K562 (cell line): ENCODE data around the gene TBX1. TPM values are rescaled to one million over a fixed set of nuclear protein-coding genes. Genes with fewer than 3 reads are reported as not detected.

ENCODE experiments used
- ARNT ChIP-seq, 2 experiments: fragments of 450-650 bp; IDR thresholded peaks; 2 replicates each; pipeline ENCODE4 v1.6.1; 2016; ENCODE audit warnings: mild to moderate bottlenecking in 1 of 2
- CBFB ChIP-seq: sonication (generic); formaldehyde crosslinking; IDR thresholded peaks from 2 replicates; pipeline ENCODE4 v1.4.0; 2020; ENCODE audit warnings: mild to moderate bottlenecking, missing genetic modification reagents
- ERF ChIP-seq: fragments of 450-650 bp; formaldehyde crosslinking; IDR thresholded peaks from 2 replicates; pipeline ENCODE4 v1.4.0; 2020; ENCODE audit warnings: mild to moderate bottlenecking, mixed read lengths
- FOXA1 ChIP-seq: fragments of 450-650 bp; IDR thresholded peaks from 2 replicates; pipeline ENCODE4 v1.6.1; 2016; ENCODE audit warnings: mild to moderate bottlenecking, borderline replicate concordance
- FOXM1 ChIP-seq, 2 experiments: fragments of 450-650 bp in 1 of 2; sonication (generic) in 1 of 2; formaldehyde crosslinking in 1 of 2; IDR thresholded peaks; 2 replicates each; pipeline versions ENCODE4 v1.6.1 to v1.9.0; 2017 to 2022; ENCODE audit warnings: low read depth in 2 of 2, mild to moderate bottlenecking in 2 of 2, missing genetic modification reagents in 1 of 2, moderate library complexity in 1 of 2
- HOXB6 ChIP-seq: fragments of 250-450 bp; sonication (Bioruptor Pico); IDR thresholded peaks from 2 replicates; pipeline ENCODE4 v1.5.1; 2022; ENCODE audit warnings: mild to moderate bottlenecking, borderline replicate concordance
- KDM1A ChIP-seq, 2 experiments: fragments of 450-650 bp; IDR thresholded peaks; 2 replicates each; pipeline ENCODE4 v1.6.1; 2016; ENCODE audit warnings: mild to moderate bottlenecking in 2 of 2
- MNT ChIP-seq, 2 experiments: fragments of 450-650 bp; conservative IDR thresholded peaks; 2 replicates each; pipeline ENCODE4 v1.6.1; 2017; ENCODE audit warnings: mild to moderate bottlenecking in 2 of 2, moderate library complexity in 2 of 2
- MTA2 ChIP-seq: fragments of 450-650 bp; IDR thresholded peaks from 2 replicates; pipeline ENCODE4 v1.6.1; 2016; ENCODE audit warnings: low read depth
- PATZ1 ChIP-seq: fragments of 250-450 bp; sonication (Bioruptor Pico); IDR thresholded peaks from 2 replicates; pipeline ENCODE4 v1.5.0; 2020; ENCODE audit warnings: mild to moderate bottlenecking, borderline replicate concordance
- RNF219 ChIP-seq: fragments of 250-450 bp; sonication (Bioruptor Pico); IDR thresholded peaks from 2 replicates; pipeline ENCODE4 v1.5.0; 2022; ENCODE audit warnings: mild to moderate bottlenecking
- SMAD4 ChIP-seq: fragments of 250-450 bp; sonication (Bioruptor Pico); conservative IDR thresholded peaks from 2 replicates; pipeline ENCODE4 v1.8.0; 2021; ENCODE audit warnings: inconsistent platforms, mild to moderate bottlenecking, moderate library complexity
- ZNF592 ChIP-seq: fragments of 450-650 bp; IDR thresholded peaks from 2 replicates; pipeline ENCODE4 v1.6.1; 2017; ENCODE audit warnings: antibody characterized with exemption, mild to moderate bottlenecking
- polyA plus RNA-seq, 8 experiments: library from polyadenylated mRNA; depleted of rRNA in 4 of 8; stranded (reverse) in 5 of 8; unstranded in 3 of 8; fragments of >200 nt; fragmentation: Nextera tagmentation in 2 of 8; fragmentation: Illumina TruSeq in 1 of 8; extraction: Ambion mirVana in 2 of 8; extraction: Trizol in 1 of 8; gene quantifications; 2 replicates each; pipeline versions ENCODE4 v1.2.1 to v1.2.3, GENCODE V29; 2011 to 2014; ENCODE audit warnings: inconsistent platforms in 1 of 8, missing spikeins in 1 of 8
- total RNA-seq, 7 experiments: library from RNA; depleted of rRNA in 6 of 7; stranded (reverse); fragments of >200 nt in 6 of 7; fragmentation: Illumina TruSeq in 2 of 7; extraction: Trizol in 2 of 7; gene quantifications; 2 replicates each; pipeline versions ENCODE4 v1.2.1 to v1.2.3, GENCODE V29; 2011 to 2021; ENCODE audit warnings: low replicate concordance in 1 of 7

The TBX1 gene
- total and polyA plus RNA-seq, 9 of the 15 experiments (the other 6 are each of a cell fraction or from before 2014, with no cell fraction given) = 0.07 to 35.0 (median 3.9) TPM

GRCh38 chr22:19806213-19807160 is 45.9 kb downstream of the TBX1 start (continued):
- TF ChIP-seq ZNF592 = no peak
- no peak for TF ChIP-seq HOXB6 (CRISPR knock-in tag)
- no peak for TF ChIP-seq RNF219 (CRISPR knock-in tag)
- TF ChIP-seq MNT (conservative IDR thresholded peaks at IDR 0.05) = no peak
- TF ChIP-seq CBFB (CRISPR knock-in tag) = no peak
- no peak for TF ChIP-seq ARNT (IDR thresholded peaks at IDR 0.05)
- no peak for TF ChIP-seq PATZ1
- peak; percentile 29; the same call in 1 of the 2 replicates for TF ChIP-seq MTA2
- no peak for TF ChIP-seq FOXM1 (IDR thresholded peaks at IDR 0.05; ENCODE audit: low read depth)
- no peak for TF ChIP-seq FOXM1 (CRISPR knock-in tag; IDR thresholded peaks at IDR 0.05; ENCODE audit: low read depth)
- no peak for TF ChIP-seq KDM1A (IDR thresholded peaks at IDR 0.05)
- peak; percentile 84 for TF ChIP-seq SMAD4 (CRISPR knock-in tag)
- no peak; the same call in 1 of the 2 replicates for TF ChIP-seq FOXA1
- 0 out of 2 replicates have a peak, but pooled peaks have one; percentile 8 for TF ChIP-seq ERF (CRISPR knock-in tag)
